Smooth muscle cell (in vitro differentiated cells): ENCODE data around the gene APLN. TPM values are rescaled to one million over a fixed set of nuclear protein-coding genes. Genes with fewer than 3 reads are reported as not detected.
A peak's percentile ranks its signal among the peaks of the same experiment; 100 is the strongest.

Experiments
- DNase-seq: peaks from one replicate; lab custom pipeline; 2025; ENCODE audit not compliant: unreplicated experiment; lab: John Stamatoyannopoulos, UW
- H2AFZ ChIP-seq: fragments of 200-600 bp; sonication (generic); 2 replicates; pipeline ENCODE4 v1.6.0; 2016; ENCODE audit warnings: antibody characterized with exemption, low read depth, mild to moderate bottlenecking
- H3F3A ChIP-seq: fragments of 200-600 bp; sonication (generic); 2 replicates; pipeline ENCODE4 v1.6.0; 2017; ENCODE audit warnings: antibody characterized with exemption, low read depth
- H3K27ac ChIP-seq: fragments of 200-600 bp; sonication (generic); 2 replicates; pipeline ENCODE4 v1.5.1; 2016; ENCODE audit warnings: low read depth, mild to moderate bottlenecking
- H3K27me3 ChIP-seq: fragments of 200-600 bp; sonication (generic); 2 replicates; pipeline ENCODE4 v1.6.1; 2016; ENCODE audit warnings: low read depth, mild to moderate bottlenecking
- H3K36me3 ChIP-seq: fragments of 200-600 bp; sonication (generic); 2 replicates; pipeline ENCODE4 v1.5.1; 2016; ENCODE audit warnings: low read depth
- H3K4me1 ChIP-seq: fragments of 200-600 bp; sonication (generic); 2 replicates; pipeline ENCODE4 v1.5.1; 2016; ENCODE audit warnings: low read depth
- H3K4me2 ChIP-seq: fragments of 200-600 bp; sonication (generic); 2 replicates; pipeline ENCODE4 v1.6.0; 2016; ENCODE audit warnings: mild to moderate bottlenecking
- H3K4me3 ChIP-seq: fragments of 200-600 bp; sonication (generic); 2 replicates; pipeline ENCODE4 v1.5.1; 2016; ENCODE audit warnings: mild to moderate bottlenecking
- H3K79me2 ChIP-seq: fragments of 200-600 bp; sonication (generic); 2 replicates; pipeline ENCODE4 v1.6.0; 2016; ENCODE audit warnings: low read depth, mild to moderate bottlenecking
- H3K9ac ChIP-seq: fragments of 200-600 bp; sonication (generic); 2 replicates; pipeline ENCODE4 v1.6.0; 2016; ENCODE audit warnings: low read depth
- H3K9me3 ChIP-seq: fragments of 200-600 bp; sonication (generic); replicated peaks from 2 replicates; pipeline ENCODE4 v1.5.1; 2016; ENCODE audit warnings: low read depth
- H4K20me1 ChIP-seq: fragments of 200-600 bp; sonication (generic); 2 replicates; pipeline ENCODE4 v1.6.0; 2016; ENCODE audit warnings: low read depth
- WGBS: methylation state at CpG from one replicate; pipeline ENCODE4 v1.1.7; 2016; ENCODE audit warnings: low lambda C conversion rate; 5-methylcytosine and 5-hydroxymethylcytosine counted together
- polyA plus RNA-seq: library from polyadenylated mRNA; unstranded; fragments of >200 nt; fragmentation: Nextera tagmentation; extraction: Ambion mirVana; gene quantifications from 2 replicates; pipeline ENCODE4 v1.2.1, GENCODE V29; 2016
- total RNA-seq: library from RNA; depleted of rRNA; stranded (reverse); fragments of >200 nt; gene quantifications from 2 replicates; pipeline ENCODE4 v1.2.3, GENCODE V29; 2014
- TF ChIP-seq, protein P1 (sequence below): fragments of 200-600 bp; sonication (generic); IDR thresholded peaks from 2 replicates; pipeline ENCODE4 v1.5.1; 2017; ENCODE audit warnings: borderline replicate concordance, mild to moderate bottlenecking, antibody characterized with exemption; ENCODE audit not compliant: insufficient read depth, poor library complexity, severe bottlenecking

APLN gene
- total and polyA plus RNA-seq, 2 experiments from 2014 or later = 0.04 to 0.78 TPM

DNA sequence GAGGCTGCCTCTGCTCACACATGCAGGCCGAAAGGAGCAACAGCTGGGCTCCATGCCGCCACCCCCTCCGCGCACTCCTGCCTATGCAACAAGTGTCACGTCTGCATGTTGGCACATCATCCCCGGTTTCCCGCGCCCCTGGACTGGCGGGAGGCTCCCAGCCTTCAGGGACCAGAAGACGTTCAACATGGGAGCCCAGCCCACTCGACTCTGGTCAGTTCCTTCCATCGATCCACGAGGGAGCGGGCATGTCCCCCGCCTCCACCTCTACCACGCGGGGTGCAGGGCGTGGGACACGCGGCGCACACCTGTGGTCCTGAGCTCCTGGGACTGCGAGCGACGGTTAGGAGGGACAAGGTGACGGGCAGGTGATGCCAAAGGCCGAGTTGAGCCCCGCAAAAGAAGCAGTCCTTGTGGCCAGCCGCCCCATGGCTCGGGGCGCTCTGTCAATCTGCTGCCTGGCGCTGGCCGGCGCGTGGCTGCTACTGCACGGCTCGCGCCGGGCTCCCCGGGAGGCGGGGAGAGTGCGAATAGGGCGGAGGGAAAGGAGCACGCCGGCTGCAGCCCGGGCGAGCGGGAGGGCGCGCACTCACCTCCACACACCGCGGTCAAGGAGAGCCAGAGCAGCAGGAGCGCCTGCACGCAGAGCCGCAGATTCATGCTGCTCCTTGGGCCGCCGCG, 645 bp downstream of the APLN start:
- H3K27me3 ChIP-seq = peaks cover 16% of the 10 kb centered on the region
- TF ChIP-seq, protein P1, sequence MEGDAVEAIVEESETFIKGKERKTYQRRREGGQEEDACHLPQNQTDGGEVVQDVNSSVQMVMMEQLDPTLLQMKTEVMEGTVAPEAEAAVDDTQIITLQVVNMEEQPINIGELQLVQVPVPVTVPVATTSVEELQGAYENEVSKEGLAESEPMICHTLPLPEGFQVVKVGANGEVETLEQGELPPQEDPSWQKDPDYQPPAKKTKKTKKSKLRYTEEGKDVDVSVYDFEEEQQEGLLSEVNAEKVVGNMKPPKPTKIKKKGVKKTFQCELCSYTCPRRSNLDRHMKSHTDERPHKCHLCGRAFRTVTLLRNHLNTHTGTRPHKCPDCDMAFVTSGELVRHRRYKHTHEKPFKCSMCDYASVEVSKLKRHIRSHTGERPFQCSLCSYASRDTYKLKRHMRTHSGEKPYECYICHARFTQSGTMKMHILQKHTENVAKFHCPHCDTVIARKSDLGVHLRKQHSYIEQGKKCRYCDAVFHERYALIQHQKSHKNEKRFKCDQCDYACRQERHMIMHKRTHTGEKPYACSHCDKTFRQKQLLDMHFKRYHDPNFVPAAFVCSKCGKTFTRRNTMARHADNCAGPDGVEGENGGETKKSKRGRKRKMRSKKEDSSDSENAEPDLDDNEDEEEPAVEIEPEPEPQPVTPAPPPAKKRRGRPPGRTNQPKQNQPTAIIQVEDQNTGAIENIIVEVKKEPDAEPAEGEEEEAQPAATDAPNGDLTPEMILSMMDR = no peak
- 53% methylated on average over 57 of the region's 57 CpGs for WGBS

DNA sequence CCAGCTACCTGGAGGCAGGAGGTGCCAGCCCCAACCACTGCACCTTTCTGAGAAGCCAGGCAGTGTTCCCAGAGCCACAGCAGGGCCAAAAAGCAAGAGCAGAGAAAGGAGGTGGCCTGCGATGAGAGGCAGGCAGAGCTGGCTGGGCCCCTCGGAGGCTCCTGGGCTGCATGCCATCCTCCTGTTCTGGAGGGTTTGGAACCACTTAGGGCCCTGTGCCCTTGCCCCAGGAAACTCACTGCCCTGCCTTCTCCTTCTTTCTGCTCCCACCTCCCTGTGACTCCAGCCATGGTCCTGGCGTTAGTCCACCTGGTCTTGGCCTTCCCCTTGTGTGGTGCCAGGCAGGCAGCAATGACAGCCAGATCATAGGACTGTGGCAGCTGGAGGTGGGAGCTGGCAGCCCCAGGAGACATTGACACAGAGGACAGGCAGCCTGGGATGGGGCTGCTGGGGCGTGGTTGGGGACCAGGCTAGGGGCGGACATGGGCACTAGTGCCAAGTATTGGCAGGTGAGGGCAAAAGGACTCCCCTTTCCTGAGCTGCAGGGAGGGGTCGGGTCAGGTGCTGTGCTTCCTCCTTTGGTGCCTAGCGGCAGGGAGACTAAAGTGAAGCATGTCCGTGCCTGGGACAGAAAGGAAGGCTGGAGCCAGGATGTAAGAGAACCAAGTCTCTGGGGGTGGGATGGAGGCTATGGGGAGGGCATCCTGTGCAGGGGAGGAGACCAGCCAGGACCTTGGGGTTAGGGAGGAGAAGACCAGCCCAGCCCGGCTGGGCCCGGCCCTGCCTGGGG, 1.4 kb downstream of the APLN start:
- no peak overlapping the region for H3K9ac ChIP-seq
- H2AFZ ChIP-seq = no peak overlapping the region
- no peaks in the 10 kb centered on the region for H3K9me3 ChIP-seq
- TF ChIP-seq, protein P1 = no peak
- no peak overlapping the region for H3K27ac ChIP-seq
- no peaks in the 10 kb centered on the region for H3K79me2 ChIP-seq
- peaks cover 16% of the 10 kb centered on the region for H3K27me3 ChIP-seq
- DNase-seq = no peak
- H3F3A ChIP-seq = no peaks in the 10 kb centered on the region
- no peaks in the 10 kb centered on the region for H3K4me1 ChIP-seq
- H3K36me3 ChIP-seq = no peaks in the 10 kb centered on the region
- H4K20me1 ChIP-seq = no peaks in the 10 kb centered on the region
- peak overlapping the region; percentile 46 for H3K4me3 ChIP-seq
- H3K4me2 ChIP-seq = peak overlapping the region; percentile 90
- WGBS = 74% methylated on average over 8 of the region's 10 CpGs

More for the DNA sequence above, 645 bp downstream of the APLN start:
- Histone ChIP-seq H3K9me3 (no peaks in the 10 kb centered on the region), H3K79me2 (no peaks in the 10 kb centered on the region), H3K4me2 (peak overlapping the region; percentile 90), H2AFZ (no peak overlapping the region), H3K4me1 (no peaks in the 10 kb centered on the region), H3K27ac (no peak overlapping the region), H3K36me3 (no peaks in the 10 kb centered on the region), H4K20me1 (no peaks in the 10 kb centered on the region), H3K4me3 (peak overlapping the region; percentile 46), H3F3A (no peaks in the 10 kb centered on the region), H3K9ac (no peak overlapping the region)
- no peak for DNase-seq

DNA sequence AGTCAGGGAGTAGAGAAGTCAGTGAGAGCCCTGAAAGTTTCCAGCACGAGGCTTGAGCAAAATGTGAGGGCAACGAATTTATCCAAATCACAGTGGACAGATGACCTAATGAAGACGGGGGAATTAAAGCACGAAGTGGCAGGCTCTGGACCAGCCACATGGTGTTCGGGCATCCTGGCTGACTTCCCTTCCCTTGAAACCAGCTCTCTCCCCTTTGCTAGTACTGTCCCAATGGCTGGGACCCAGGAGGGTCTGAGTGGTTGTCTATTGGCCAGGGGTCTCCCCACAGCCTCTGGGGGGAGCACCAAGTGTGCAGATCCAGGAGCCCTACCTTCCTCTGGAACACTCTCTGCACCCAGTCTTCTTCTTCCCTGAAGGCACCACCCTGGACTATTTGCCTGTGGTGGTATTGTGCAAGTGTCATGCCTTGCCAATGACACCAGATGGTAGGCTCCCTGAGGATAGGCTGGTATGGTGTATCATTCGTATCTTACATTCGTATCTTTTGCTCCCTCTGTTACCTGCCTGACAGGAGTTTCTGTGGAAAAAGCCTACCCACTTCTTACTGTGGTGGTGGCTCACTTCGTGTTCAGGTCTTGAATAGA, 2.1 kb downstream of the APLN start:
- Histone ChIP-seq H3K36me3 (no peaks in the 10 kb centered on the region), H3K4me3 (no peak overlapping the region), H3K4me2 (no peak overlapping the region), H2AFZ (no peak overlapping the region), H4K20me1 (no peaks in the 10 kb centered on the region), H3K79me2 (no peaks in the 10 kb centered on the region), H3K9me3 (no peaks in the 10 kb centered on the region), H3K27ac (no peak overlapping the region), H3K27me3 (peaks cover 16% of the 10 kb centered on the region), H3K4me1 (no peaks in the 10 kb centered on the region), H3F3A (no peaks in the 10 kb centered on the region), H3K9ac (no peak overlapping the region)
- DNase-seq = no peak
- TF ChIP-seq, protein P1 = no peak
- WGBS = 88% methylated on average over 8 of the region's 8 CpGs
